HCT116 (cell line): ENCODE measurements around the gene CSPG4.

Source experiments
- EZH2 ChIP-seq: fragments of 200-600 bp; sonication (generic); IDR thresholded peaks from 2 replicates; pipeline ENCODE4 v1.6.1; 2017; ENCODE audit warnings: antibody characterized with exemption, mixed run types
- POLR2A ChIP-seq: IDR thresholded peaks from 2 replicates; pipeline ENCODE4 v1.7.0; 2011; ENCODE audit warnings: borderline replicate concordance; ENCODE audit not compliant: insufficient read depth, insufficient read length; ENCODE audit errors: extremely low read depth
- SIN3A ChIP-seq: IDR thresholded peaks from 2 replicates; pipeline ENCODE4 v1.6.1; 2012; ENCODE audit warnings: low read depth
- SRF ChIP-seq: IDR thresholded peaks from 2 replicates; pipeline ENCODE4 v1.6.1; 2012; ENCODE audit warnings: low read depth
- TCF7L2 ChIP-seq: IDR thresholded peaks from 2 replicates; pipeline ENCODE4 v1.7.0; 2011; ENCODE audit warnings: borderline replicate concordance, inconsistent platforms; ENCODE audit not compliant: insufficient read depth, insufficient read length; ENCODE audit errors: extremely low read depth
- YY1 ChIP-seq: IDR thresholded peaks from 2 replicates; pipeline ENCODE4 v1.6.1; 2011; ENCODE audit warnings: low read length, low read depth, moderate library complexity, mild to moderate bottlenecking; ENCODE audit not compliant: insufficient replicate concordance; ENCODE audit errors: extremely low read depth
- ZNF274 ChIP-seq: fragments of 200-500 bp; sonication (Bioruptor generic); IDR thresholded peaks from 2 replicates; pipeline ENCODE4 v1.6.1; 2014; ENCODE audit warnings: mild to moderate bottlenecking, low read depth, low read length, inconsistent platforms
- TF ChIP-seq, protein P1 (sequence below), 3 experiments: fragments of 200-600 bp in 1 of 3; sonication (generic) in 1 of 3; IDR thresholded peaks in 2 of 3; conservative IDR thresholded peaks in 1 of 3; 2 replicates each; pipeline ENCODE4 v1.5.1; 2012 to 2017; ENCODE audit warnings: low read depth in 2 of 3, low read length in 2 of 3, antibody characterized with exemption in 1 of 3, borderline replicate concordance in 1 of 3, control low read depth in 1 of 3, mild to moderate bottlenecking in 1 of 3, mixed read lengths in 1 of 3, mixed run types in 1 of 3, moderate library complexity in 1 of 3; ENCODE audit not compliant: insufficient read depth in 1 of 3
- TF ChIP-seq, protein P2 (sequence below): IDR thresholded peaks from 2 replicates; pipeline ENCODE4 v1.6.1; 2011; ENCODE audit warnings: mild to moderate bottlenecking, low read length, moderate library complexity; ENCODE audit not compliant: insufficient replicate concordance; ENCODE audit errors: extremely low read depth
- TF ChIP-seq, protein P3 (sequence below): IDR thresholded peaks from 2 replicates; pipeline ENCODE4 v1.6.1; 2012

DNA sequence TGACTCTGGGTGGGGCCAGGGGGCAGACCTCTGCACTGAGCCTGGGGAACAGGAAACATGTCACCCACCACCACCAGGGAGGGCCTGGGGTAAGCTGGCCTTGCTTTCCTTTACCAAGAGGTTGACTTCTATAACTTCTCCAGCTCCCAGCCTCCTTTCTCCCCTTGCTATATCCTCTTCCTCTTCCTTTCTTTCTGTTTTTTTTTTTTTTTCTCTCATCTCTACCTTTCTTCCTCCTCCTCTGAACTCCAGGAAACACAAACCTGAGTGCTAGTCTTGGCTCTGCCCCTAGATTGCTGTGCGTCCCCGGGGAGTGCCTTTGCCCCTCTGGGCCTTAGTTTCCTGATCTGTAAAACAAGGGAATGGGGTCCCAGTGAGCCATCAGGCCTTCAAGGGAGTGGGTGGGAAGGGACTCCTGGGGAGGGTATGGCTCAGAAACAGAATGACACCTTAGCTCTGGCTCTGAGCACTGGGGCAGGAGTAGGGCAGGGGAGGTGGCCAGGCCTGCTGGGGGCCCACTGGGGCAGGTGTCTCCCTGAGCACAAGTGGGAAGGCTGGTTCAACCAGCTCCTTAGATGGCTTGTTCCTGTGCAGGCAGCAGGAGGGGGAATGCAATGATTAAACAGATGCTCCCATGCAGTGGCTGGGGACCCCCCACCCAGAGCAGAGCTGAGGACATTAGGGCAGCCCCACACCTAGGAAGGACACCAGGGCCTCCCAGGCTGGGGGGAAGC, 60.7 kb downstream of the CSPG4 start:
- no peak for TF ChIP-seq SIN3A
- TF ChIP-seq, protein P1, sequence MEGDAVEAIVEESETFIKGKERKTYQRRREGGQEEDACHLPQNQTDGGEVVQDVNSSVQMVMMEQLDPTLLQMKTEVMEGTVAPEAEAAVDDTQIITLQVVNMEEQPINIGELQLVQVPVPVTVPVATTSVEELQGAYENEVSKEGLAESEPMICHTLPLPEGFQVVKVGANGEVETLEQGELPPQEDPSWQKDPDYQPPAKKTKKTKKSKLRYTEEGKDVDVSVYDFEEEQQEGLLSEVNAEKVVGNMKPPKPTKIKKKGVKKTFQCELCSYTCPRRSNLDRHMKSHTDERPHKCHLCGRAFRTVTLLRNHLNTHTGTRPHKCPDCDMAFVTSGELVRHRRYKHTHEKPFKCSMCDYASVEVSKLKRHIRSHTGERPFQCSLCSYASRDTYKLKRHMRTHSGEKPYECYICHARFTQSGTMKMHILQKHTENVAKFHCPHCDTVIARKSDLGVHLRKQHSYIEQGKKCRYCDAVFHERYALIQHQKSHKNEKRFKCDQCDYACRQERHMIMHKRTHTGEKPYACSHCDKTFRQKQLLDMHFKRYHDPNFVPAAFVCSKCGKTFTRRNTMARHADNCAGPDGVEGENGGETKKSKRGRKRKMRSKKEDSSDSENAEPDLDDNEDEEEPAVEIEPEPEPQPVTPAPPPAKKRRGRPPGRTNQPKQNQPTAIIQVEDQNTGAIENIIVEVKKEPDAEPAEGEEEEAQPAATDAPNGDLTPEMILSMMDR (IDR thresholded peaks at IDR 0.05 in 2 of 3, conservative IDR thresholded peaks at IDR 0.05 in 1 of 3; ENCODE audit: borderline replicate concordance in 1 of 3, insufficient read depth in 1 of 3, low read depth in 2 of 3, low read length in 2 of 3), result no peak
- TF ChIP-seq, protein P2, sequence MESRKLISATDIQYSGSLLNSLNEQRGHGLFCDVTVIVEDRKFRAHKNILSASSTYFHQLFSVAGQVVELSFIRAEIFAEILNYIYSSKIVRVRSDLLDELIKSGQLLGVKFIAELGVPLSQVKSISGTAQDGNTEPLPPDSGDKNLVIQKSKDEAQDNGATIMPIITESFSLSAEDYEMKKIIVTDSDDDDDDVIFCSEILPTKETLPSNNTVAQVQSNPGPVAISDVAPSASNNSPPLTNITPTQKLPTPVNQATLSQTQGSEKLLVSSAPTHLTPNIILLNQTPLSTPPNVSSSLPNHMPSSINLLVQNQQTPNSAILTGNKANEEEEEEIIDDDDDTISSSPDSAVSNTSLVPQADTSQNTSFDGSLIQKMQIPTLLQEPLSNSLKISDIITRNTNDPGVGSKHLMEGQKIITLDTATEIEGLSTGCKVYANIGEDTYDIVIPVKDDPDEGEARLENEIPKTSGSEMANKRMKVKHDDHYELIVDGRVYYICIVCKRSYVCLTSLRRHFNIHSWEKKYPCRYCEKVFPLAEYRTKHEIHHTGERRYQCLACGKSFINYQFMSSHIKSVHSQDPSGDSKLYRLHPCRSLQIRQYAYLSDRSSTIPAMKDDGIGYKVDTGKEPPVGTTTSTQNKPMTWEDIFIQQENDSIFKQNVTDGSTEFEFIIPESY, result no peak
- TF ChIP-seq, protein P3, sequence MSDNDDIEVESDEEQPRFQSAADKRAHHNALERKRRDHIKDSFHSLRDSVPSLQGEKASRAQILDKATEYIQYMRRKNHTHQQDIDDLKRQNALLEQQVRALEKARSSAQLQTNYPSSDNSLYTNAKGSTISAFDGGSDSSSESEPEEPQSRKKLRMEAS, result no peak
- no peak for TF ChIP-seq SRF
- TF ChIP-seq POLR2A, result no peak
- TF ChIP-seq TCF7L2, result no peak
- no peak for TF ChIP-seq YY1
- TF ChIP-seq EZH2, result no peak
- no peak for TF ChIP-seq ZNF274
